ENCODE results near the gene TMEM185B.

Gene TMEM185B

DNA sequence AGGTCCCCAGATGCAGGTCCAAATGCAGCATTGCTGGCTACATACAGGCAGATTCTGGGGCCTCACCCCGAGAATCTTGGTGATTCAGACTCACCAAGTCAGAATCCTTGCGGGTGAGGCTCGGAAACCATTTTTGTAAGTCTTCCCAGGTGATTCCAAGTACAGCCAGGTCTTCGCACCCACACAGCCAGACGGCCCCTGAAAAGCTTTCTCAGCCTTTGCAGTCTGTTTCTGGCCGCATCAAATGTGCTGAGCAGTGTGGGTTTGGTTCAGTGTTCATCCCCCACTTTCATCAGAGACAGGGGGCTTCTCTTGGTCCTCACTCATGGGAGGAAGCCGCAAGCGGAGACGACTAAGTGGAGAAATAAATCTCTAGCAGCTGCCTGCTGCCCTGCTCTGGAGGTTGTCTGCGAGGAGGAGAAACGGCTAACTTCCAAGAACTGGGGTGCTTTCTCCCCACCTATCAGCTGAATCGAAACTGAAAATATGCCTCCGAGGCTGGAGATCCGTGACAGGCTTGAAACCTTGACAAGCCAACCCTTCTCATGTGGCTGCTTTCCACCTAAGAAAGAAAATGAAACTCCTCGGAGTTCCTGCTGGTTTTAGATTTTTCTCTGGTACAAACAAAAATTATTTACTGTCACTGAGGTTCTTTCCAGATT is 8.9 kb upstream of the TMEM185B start:
- in situ Hi-C loops (cut with MboI; ENCODE audit: low sequenced_read_pairs): no loop called here

- in situ Hi-C loops (cut with MboI; ENCODE audit: low sequenced_read_pairs): no loop called here
Observed at GRCh38 chr2:120231564-120231973, 8.4 kb upstream of the TMEM185B start.

GRCh38 chr2:120230515-120231471 is 7.6 kb upstream of the TMEM185B start:
- in situ Hi-C loops (cut with MboI; ENCODE audit: low sequenced_read_pairs): no loop called here

GRCh38 chr2:120229341-120229740 is 6.1 kb upstream of the TMEM185B start:
- in situ Hi-C loops (cut with MboI; ENCODE audit: low sequenced_read_pairs): no loop called here

GRCh38 chr2:120228503-120228902 is 5.3 kb upstream of the TMEM185B start:
- in situ Hi-C loops (cut with MboI; ENCODE audit: low sequenced_read_pairs): no loop called here

- in situ Hi-C loops (cut with MboI; ENCODE audit: low sequenced_read_pairs): no loop called here
Observed at GRCh38 chr2:120227111-120227991, 4.2 kb upstream of the TMEM185B start.

- in situ Hi-C loops (cut with MboI; ENCODE audit: low sequenced_read_pairs): no loop called here
Observed at GRCh38 chr2:120226316-120226715, 3.1 kb upstream of the TMEM185B start.

DNA sequence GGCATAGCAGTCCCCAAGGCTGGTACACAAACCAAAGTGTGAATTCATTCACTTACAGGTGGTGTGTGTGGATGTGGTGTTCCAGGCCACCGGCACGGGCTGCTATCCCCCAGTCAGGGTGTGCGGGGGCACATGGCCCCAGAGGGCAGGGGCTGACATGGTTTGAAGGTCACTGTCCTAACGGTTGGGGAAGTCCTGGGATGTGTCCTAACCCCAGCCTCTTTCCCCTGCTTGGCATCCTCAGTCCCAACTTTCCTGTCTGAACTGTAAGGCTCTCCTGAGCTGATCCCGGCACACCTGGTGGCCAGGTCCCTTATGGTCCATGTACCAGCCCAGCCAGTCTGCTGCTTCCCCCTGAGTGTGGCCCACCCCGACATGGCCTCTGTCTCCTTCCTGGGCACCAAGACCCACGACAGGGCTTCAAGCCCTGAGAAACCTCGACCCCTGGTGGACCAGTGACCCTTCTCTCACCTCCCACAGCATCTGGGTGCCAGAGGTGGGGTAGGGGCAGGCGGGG is 2.4 kb upstream of the TMEM185B start:
- in situ Hi-C loops (cut with MboI; ENCODE audit: low sequenced_read_pairs): no loop called here

- in situ Hi-C loops (cut with MboI; ENCODE audit: low sequenced_read_pairs): no loop called here
Observed at GRCh38 chr2:120224735-120225548, 1.7 kb upstream of the TMEM185B start.

DNA sequence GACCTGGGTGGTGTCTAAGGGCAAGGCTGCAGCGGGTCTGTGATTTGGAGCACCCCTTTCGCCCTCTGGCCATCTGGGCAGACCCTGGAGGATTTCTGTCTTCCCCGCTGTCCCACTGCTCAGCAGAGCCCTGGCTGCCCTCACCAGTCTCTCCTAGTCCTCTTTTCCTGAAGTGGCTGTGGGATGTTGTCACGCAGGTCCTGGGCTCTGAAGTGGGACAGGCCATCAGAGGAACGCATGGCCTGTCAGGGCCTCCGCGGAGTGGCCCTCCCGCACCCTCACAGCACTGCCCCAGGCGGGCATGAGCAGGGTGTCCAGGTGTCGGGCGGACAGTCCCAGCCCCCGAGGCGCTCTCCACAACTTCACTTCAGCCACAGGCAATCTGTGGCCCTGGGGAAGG is 1.1 kb upstream of the TMEM185B start:
- in situ Hi-C loops (cut with MboI; ENCODE audit: low sequenced_read_pairs): no loop called here

DNA sequence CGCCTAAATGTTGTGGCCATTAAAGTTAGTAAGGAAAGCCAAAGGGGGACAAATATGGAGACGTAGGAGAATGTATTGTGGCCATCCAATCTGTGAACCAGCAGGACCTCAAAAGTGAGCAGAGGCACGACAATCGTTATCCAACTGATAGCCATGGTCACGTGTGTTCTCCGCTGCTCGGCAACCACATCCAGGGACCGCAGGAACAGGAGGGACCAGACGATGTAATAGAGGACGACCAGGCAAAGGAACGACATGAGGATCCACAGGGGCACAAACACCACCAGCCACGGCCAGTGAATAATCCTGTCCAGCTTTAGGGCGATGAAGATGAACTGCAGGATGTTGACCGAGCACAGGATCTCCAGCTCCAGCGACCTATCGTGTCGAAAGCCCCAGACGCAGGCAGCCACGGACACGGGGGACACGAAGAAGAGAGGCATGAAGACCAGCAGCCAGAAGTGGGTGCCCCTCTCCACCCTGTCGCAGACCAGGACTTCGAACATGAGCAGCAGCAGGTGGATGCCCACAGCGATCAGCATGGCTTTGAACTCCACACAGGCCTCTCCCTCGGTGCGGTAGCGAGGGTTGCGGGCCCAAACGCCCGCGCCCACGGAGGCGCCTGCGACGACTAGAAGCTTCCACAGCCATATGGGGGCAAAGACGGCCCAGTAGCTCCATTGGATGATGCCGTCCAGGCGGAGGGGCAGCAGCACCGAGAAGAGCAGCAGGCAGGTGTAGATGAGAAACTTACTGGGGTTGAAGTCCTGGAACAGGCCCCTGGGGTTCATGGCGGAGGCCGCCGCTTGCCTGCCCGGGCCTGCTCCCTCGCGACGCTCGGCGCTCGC is 790 bp downstream of the TMEM185B start:
- in situ Hi-C loops (cut with MboI; ENCODE audit: low sequenced_read_pairs): no loop called here

DNA sequence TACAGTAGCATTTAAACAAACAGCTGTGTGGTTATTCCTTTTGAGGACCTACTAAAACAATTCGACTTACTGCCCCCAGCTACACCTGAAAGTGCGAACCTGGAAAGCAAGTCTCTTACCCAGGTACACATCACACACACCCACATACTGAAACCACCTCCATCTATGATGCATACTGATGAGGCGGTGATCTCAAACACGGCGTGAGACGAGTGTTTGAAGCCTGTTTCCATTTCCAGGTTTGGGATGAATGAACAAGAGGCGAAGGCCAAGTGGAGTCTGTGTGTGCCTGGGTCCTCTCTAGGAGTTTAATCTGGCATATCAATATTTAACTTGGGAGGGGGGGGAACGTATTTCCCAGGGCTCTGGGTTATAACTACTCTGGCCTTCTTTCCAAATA is 1.6 kb downstream of the TMEM185B start:
- in situ Hi-C loops (cut with MboI; ENCODE audit: low sequenced_read_pairs): no loop called here

DNA sequence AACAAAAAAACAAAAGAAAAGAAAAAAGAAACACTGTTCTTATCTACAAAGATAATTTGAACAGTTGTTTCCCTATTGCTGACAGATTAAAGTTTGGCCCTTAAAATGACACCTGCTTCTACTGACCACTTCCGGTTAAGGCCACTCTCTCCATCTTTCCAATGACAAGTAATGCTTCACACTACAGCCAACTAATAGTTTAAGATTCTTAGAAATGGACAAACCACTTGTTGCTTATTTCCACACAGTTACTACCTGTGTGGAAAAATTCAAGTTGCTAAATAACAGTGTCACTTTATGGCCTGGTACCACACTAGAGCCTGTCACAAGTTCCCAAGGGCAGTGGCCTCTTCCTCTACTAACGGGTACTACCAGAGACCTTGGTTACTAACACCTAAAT is 2.4 kb downstream of the TMEM185B start:
- in situ Hi-C loops (cut with MboI; ENCODE audit: low sequenced_read_pairs): no loop called here

- in situ Hi-C loops (cut with MboI; ENCODE audit: low sequenced_read_pairs): no loop called here
Observed at GRCh38 chr2:120219766-120220165, 3.4 kb downstream of the TMEM185B start.

- in situ Hi-C loops (cut with MboI; ENCODE audit: low sequenced_read_pairs): no loop called here
Observed at GRCh38 chr2:120219291-120219690, 3.9 kb downstream of the TMEM185B start.

GRCh38 chr2:120218181-120218580 is 5.0 kb downstream of the TMEM185B start:
- in situ Hi-C loops (cut with MboI; ENCODE audit: low sequenced_read_pairs): no loop called here

DNA sequence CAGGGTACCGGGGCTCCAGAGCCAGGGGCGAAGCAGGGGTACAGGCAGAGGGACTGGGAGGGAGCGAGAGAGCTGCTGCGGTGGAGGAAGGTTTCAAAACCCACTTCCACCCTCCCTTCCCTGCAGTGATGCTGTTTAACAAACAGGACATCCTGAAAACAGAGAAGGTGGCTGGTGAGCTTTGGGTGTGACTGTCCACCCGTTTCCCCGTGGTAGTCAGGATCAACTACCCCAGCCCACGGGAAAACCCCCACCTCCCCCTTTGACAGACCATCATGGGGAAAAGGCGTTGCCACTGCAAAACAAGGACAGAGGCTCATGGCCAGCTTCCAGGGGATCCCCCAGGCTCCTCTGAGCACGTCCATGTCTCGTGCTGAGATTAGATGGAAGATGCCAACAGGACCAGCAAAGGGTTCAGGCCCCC is 12.9 kb downstream of the TMEM185B start:
- in situ Hi-C loops (cut with MboI; ENCODE audit: low sequenced_read_pairs): no loop called here

- in situ Hi-C loops (cut with MboI; ENCODE audit: low sequenced_read_pairs): no loop called here
Observed at GRCh38 chr2:120209427-120210269, 13.6 kb downstream of the TMEM185B start.

Measured in HL-60/S4 treated with phorbol 12-myristate 13-acetate at 8.2 ng/mL for 4 days and 3 days (cell line).